ENCODE data around the gene PTPRE.

GRCh38 chr10:127933271-127933670 lies 26.4 kb downstream of the PTPRE start:
- TF ChIP-seq CTCF (IDR thresholded peaks at IDR 0.05; ENCODE audit: insufficient read depth, low read length): no peak
- peak; percentile 33; the same call in 1 of the 2 replicates for TF ChIP-seq SPI1 (IDR thresholded peaks at IDR 0.05; ENCODE audit: borderline replicate concordance, low read depth)
- TF ChIP-seq REST (IDR thresholded peaks at IDR 0.05; ENCODE audit: insufficient replicate concordance, low read depth): no peak
- no peak for TF ChIP-seq POLR2AphosphoS5 (IDR thresholded peaks at IDR 0.05; ENCODE audit: low read depth)
- TF ChIP-seq GABPA (IDR thresholded peaks at IDR 0.05; ENCODE audit: low read depth): no peak

All from HL-60 (cell line).